H1 (cell line): ENCODE data around the gene GREB1. TPM values are rescaled to one million over a fixed set of nuclear protein-coding genes. Genes with fewer than 3 reads are reported as not detected.
A peak's percentile ranks its signal among the peaks of the same experiment; 100 is the strongest.

ENCODE experiments used
- CTCF ChIA-PET: fragments of 300-600 bp; sonication (Branson Sonifier 250); formaldehyde crosslinking; loops from one replicate; lab custom pipeline; 2021; ENCODE audit not compliant: partially characterized antibody; lab: Charles Lee
- POLR2A ChIA-PET: fragments of 300-600 bp; sonication (Branson Sonifier 250); formaldehyde crosslinking; loops from one replicate; lab custom pipeline; 2021; ENCODE audit warnings: inconsistent platforms; ENCODE audit not compliant: partially characterized antibody; lab: Charles Lee
- DNase-seq, 2 experiments: peaks; one replicate each; pipeline versions ENCODE4 v3.0.0 to v3.0.0-alpha.2; 2010 to 2022; ENCODE audit warnings: low spot score in 2 of 2, low read depth in 1 of 2, mixed read lengths in 1 of 2
- FAIRE-seq: peaks from 2 replicates; lab custom pipeline; 2011; peaks lifted over from hg19 to GRCh38; lab: Jason Lieb, UNC
- H2AFZ ChIP-seq: 2 replicates; pipeline ENCODE4 v1.8.1; 2012; ENCODE audit warnings: low read length, inconsistent platforms
- H2AK5ac ChIP-seq: 2 replicates; pipeline ENCODE4 v1.6.1; 2013; ENCODE audit warnings: low read depth, low read length
- H2BK120ac ChIP-seq: replicated peaks from 2 replicates; pipeline ENCODE3; 2013; ENCODE audit warnings: low read depth, low read length, inconsistent platforms
- H2BK12ac ChIP-seq: 2 replicates; pipeline ENCODE4 v1.6.1; 2013; ENCODE audit warnings: low read depth, low read length
- H2BK15ac ChIP-seq: 2 replicates; pipeline ENCODE4 v1.6.1; 2013; ENCODE audit warnings: low read length
- H2BK20ac ChIP-seq: 2 replicates; pipeline ENCODE4 v1.6.1; 2013; ENCODE audit warnings: low read length
- H2BK5ac ChIP-seq: 2 replicates; pipeline ENCODE4 v1.6.1; 2013; ENCODE audit warnings: low read depth, low read length
- H3K14ac ChIP-seq: 2 replicates; pipeline ENCODE4 v1.6.1; 2013; ENCODE audit warnings: inconsistent platforms; ENCODE audit not compliant: insufficient read length
- H3K18ac ChIP-seq: 2 replicates; pipeline ENCODE4 v1.6.1; 2013; ENCODE audit warnings: low read length; ENCODE audit errors: extremely low read depth
- H3K23ac ChIP-seq: 2 replicates; pipeline ENCODE4 v1.6.1; 2013; ENCODE audit warnings: inconsistent platforms; ENCODE audit not compliant: insufficient read length
- H3K23me2 ChIP-seq: 2 replicates; pipeline ENCODE4 v1.6.1; 2013; ENCODE audit warnings: low read depth, low read length
- H3K27ac ChIP-seq: 2 replicates; pipeline ENCODE4 v1.6.1; 2011; ENCODE audit warnings: low read depth, low read length, inconsistent platforms
- H3K27me3 ChIP-seq, 4 experiments: replicated peaks in 1 of 4; 1 replicate in 1 of 4; 2 replicates in 3 of 4; pipeline versions ENCODE4 v1.6.1 to v1.8.1; 2011 to 2013; ENCODE audit warnings: low read length in 3 of 4, mild to moderate bottlenecking in 3 of 4, inconsistent platforms in 2 of 4, mixed read lengths in 2 of 4, moderate library complexity in 1 of 4; ENCODE audit not compliant: control insufficient read depth in 3 of 4, insufficient read depth in 3 of 4; ENCODE audit errors: extremely low read depth in 1 of 4
- H3K36me3 ChIP-seq, 4 experiments: 2 replicates each; pipeline versions ENCODE4 v1.6.1 to v1.8.1; 2011 to 2013; ENCODE audit warnings: mild to moderate bottlenecking in 4 of 4, low read length in 3 of 4, moderate library complexity in 2 of 4, control low read depth in 1 of 4, inconsistent platforms in 1 of 4; ENCODE audit not compliant: insufficient read depth in 4 of 4, control insufficient read depth in 2 of 4
- H3K4ac ChIP-seq: replicated peaks from 2 replicates; pipeline ENCODE3; 2013; ENCODE audit warnings: low read length, low read depth, mixed read lengths, inconsistent platforms; ENCODE audit not compliant: insufficient read length
- H3K4me1 ChIP-seq, 4 experiments: replicated peaks in 1 of 4; 1 replicate in 1 of 4; 2 replicates in 3 of 4; pipeline versions ENCODE4 v1.6.1 to v1.8.1; 2011 to 2013; ENCODE audit warnings: low read length in 3 of 4, inconsistent platforms in 2 of 4, mixed read lengths in 1 of 4; ENCODE audit not compliant: insufficient read depth in 4 of 4, control insufficient read depth in 3 of 4
- H3K4me2 ChIP-seq, 2 experiments: 2 replicates each; pipeline versions ENCODE4 v1.6.1 to v1.8.1; 2011 to 2013; ENCODE audit warnings: low read depth in 2 of 2, low read length in 2 of 2, control low read depth in 1 of 2, inconsistent platforms in 1 of 2, mild to moderate bottlenecking in 1 of 2; ENCODE audit not compliant: insufficient read depth in 1 of 2
- H3K4me3 ChIP-seq, 4 experiments: fragments of 200-600, 300-600 bp in 1 of 4; sonication (generic), shearing (Covaris generic), sonication (Bioruptor Twin) in 1 of 4; 2 replicates each; pipeline versions ENCODE4 v1.5.1 to v1.8.1; 2011 to 2016; ENCODE audit warnings: low read length in 4 of 4, low read depth in 3 of 4, control low read depth in 2 of 4, inconsistent platforms in 2 of 4, mild to moderate bottlenecking in 2 of 4, mixed read lengths in 1 of 4, moderate library complexity in 1 of 4; ENCODE audit not compliant: insufficient read depth in 2 of 4; ENCODE audit errors: extremely low read depth in 1 of 4
- H3K56ac ChIP-seq: replicated peaks from 2 replicates; pipeline ENCODE3; 2013; ENCODE audit warnings: low read depth, mild to moderate bottlenecking, mixed read lengths, low read length, inconsistent platforms; ENCODE audit not compliant: insufficient read length
- H3K79me1 ChIP-seq: 2 replicates; pipeline ENCODE4 v1.6.1; 2013; ENCODE audit warnings: low read depth, low read length, control low read depth
- H3K79me2 ChIP-seq, 2 experiments: 2 replicates each; pipeline versions ENCODE4 v1.6.1 to v1.8.1; 2012 to 2013; ENCODE audit warnings: low read length in 2 of 2, mild to moderate bottlenecking in 2 of 2, inconsistent platforms in 1 of 2; ENCODE audit not compliant: insufficient read depth in 2 of 2, control insufficient read depth in 1 of 2
- H3K9ac ChIP-seq, 4 experiments: replicated peaks in 1 of 4; 1 replicate in 1 of 4; 2 replicates in 3 of 4; pipeline versions ENCODE4 v1.6.1 to v1.8.1; 2011 to 2013; ENCODE audit warnings: low read depth in 3 of 4, low read length in 3 of 4, control low read depth in 2 of 4, mild to moderate bottlenecking in 2 of 4, moderate library complexity in 2 of 4, inconsistent platforms in 1 of 4; ENCODE audit errors: extremely low read depth in 1 of 4
- H3K9me3 ChIP-seq, 2 experiments: 2 replicates each; pipeline versions ENCODE4 v1.6.1 to v1.8.1; 2012 to 2013; ENCODE audit warnings: mild to moderate bottlenecking in 2 of 2, moderate library complexity in 2 of 2, control low read depth in 1 of 2, inconsistent platforms in 1 of 2, low read depth in 1 of 2, low read length in 1 of 2, mixed read lengths in 1 of 2; ENCODE audit not compliant: insufficient read depth in 2 of 2
- H4K20me1 ChIP-seq, 2 experiments: replicated peaks in 1 of 2; 2 replicates each; pipeline versions ENCODE3 to v1.8.1; 2011 to 2013; ENCODE audit warnings: inconsistent platforms in 2 of 2, low read length in 2 of 2, mild to moderate bottlenecking in 1 of 2; ENCODE audit not compliant: insufficient read depth in 2 of 2, control insufficient read depth in 1 of 2
- H4K5ac ChIP-seq: 2 replicates; pipeline ENCODE4 v1.6.1; 2013; ENCODE audit warnings: low read length, low read depth, mixed read lengths, inconsistent platforms; ENCODE audit not compliant: insufficient read length
- H4K8ac ChIP-seq: 2 replicates; pipeline ENCODE4 v1.8.0; 2013; ENCODE audit warnings: mild to moderate bottlenecking, moderate library complexity, low read length, inconsistent platforms; ENCODE audit not compliant: insufficient read depth; ENCODE audit errors: extremely low read depth
- H4K91ac ChIP-seq: replicated peaks from 2 replicates; pipeline ENCODE3; 2013; ENCODE audit warnings: low read length, mixed read lengths, inconsistent platforms; ENCODE audit not compliant: insufficient read length
- PHF8 ChIP-seq: fragments of 200-600 bp; sonication (generic); conservative IDR thresholded peaks from 2 replicates; pipeline ENCODE4 v1.7.1; 2012; ENCODE audit warnings: low read depth, mild to moderate bottlenecking, inconsistent platforms, low read length, moderate library complexity
- YY1 ChIP-seq: IDR thresholded peaks from 2 replicates; pipeline ENCODE4 v1.6.1; 2011; ENCODE audit warnings: low read depth, mild to moderate bottlenecking, low read length
- WGBS, 2 experiments: shearing (Covaris generic) in 1 of 2; methylation state at CpG; one replicate each; pipeline versions ENCODE4 v1.1.6 to v1.1.7; 2013 to 2015; ENCODE audit warnings: low lambda C conversion rate in 2 of 2, mixed read lengths in 2 of 2, inconsistent platforms in 1 of 2, low coverage in 1 of 2, missing lambda C conversion rate in 1 of 2; ENCODE audit not compliant: insufficient replicate concordance in 2 of 2, insufficient coverage in 1 of 2, insufficient read length in 1 of 2; ENCODE audit errors: extremely low coverage in 1 of 2, missing lambda C conversion rate in 1 of 2; 5-methylcytosine and 5-hydroxymethylcytosine counted together
- polyA plus RNA-seq, 7 experiments: library from polyadenylated mRNA; depleted of rRNA in 3 of 7; stranded (reverse) in 5 of 7; unstranded in 2 of 7; fragments of >200 nt in 5 of 7; fragments of 200-250 nt in 2 of 7; gene quantifications; 1 replicate in 5 of 7; 2 replicates in 1 of 7; 4 replicates in 1 of 7; pipeline versions ENCODE4 v1.2.1 to v1.2.3, GENCODE V29; 2011 to 2013; ENCODE audit warnings: missing spikeins in 2 of 7, mixed read lengths in 2 of 7
- total RNA-seq: library from RNA; stranded (reverse); fragmentation: NEBNext Ultra II Directional; extraction: Animal tissue kit (Norgen Biotek cat#: 25700); gene quantifications from 2 replicates; pipeline ENCODE4 v1.2.1, GENCODE V29; 2021

Gene GREB1
- total and polyA plus RNA-seq, 2 of the 8 experiments (the other 6 are each of a cell fraction or from before 2014, with no cell fraction given): 7.9 to 43.4 TPM

DNA sequence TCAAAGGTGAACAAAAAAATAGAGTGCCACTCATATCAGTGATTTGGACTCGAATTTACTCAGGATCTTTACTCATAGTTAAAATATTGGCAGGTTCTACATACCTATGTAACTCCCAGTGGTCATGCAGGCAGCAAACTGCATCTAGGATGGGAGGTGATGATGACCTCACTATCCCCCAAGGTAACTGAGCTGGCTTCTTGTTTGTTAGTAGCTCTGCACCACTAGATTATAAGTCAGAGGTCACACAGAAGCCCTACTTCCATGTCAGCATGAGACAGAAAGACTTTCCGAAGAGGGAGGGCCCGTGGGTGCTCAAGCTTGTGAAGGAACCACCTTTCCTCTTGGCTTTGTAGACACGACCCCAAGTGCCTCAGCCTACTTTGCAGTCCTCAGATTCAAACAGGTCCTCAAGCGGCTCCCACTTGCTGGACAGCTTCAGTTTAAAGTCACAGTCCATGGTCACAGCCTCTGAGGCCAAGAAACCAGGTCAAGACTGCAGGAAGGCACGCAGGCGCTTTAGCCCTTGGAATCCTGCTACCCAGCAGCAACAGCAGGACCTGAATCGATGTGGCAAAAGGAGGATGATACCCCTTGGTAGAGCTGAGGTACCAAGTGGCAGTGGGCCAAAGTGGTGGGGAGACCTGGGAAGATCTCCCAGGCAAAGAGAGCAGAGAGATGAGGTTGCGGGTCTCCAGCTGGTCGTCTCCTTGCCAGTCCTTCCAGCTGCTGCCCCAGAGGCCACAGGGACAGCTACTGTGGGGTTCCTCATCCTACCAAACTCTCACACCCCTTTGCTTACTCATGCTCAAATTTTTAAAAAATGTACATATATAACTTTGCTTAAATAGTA is 131.9 kb downstream of the GREB1 start:
- Histone ChIP-seq H3K27me3 (peaks cover 8 to 27% (median 21%) of the 10 kb centered on the region in 4 experiments), H2BK20ac (no peak overlapping the region), H2BK5ac (no peak overlapping the region), H3K4me3 (no peak overlapping the region), H3K14ac (no peak overlapping the region), H4K20me1 (peaks cover 0 to 2% of the 10 kb centered on the region in 2 experiments), H3K9ac (no peak overlapping the region), H3K79me1 (no peaks in the 10 kb centered on the region), H2BK120ac (no peak overlapping the region), H4K5ac (no peak overlapping the region), H3K23ac (no peak overlapping the region), H3K27ac (no peak overlapping the region), H2BK15ac (no peak overlapping the region), H2BK12ac (no peak overlapping the region), H3K4ac (no peak overlapping the region), H3K79me2 (no peaks in the 10 kb centered on the region), H4K8ac (no peak overlapping the region), H2AFZ (no peak overlapping the region), H2AK5ac (no peak overlapping the region), H3K36me3 (no peaks in the 10 kb centered on the region), H3K4me1 (peaks cover 0 to 7% (median 3%) of the 10 kb centered on the region in 4 experiments; a peak in 1 of 7 replicates), H3K9me3 (peaks cover 6 to 7% of the 10 kb centered on the region in 2 experiments; a peak in 2 of 4 replicates), H4K91ac (peak overlapping the region; percentile 10), H3K23me2 (no peaks in the 10 kb centered on the region; the same call in 1 of the 2 replicates), H3K56ac (no peak overlapping the region), H3K4me2 (no peak overlapping the region), H3K18ac (no peak overlapping the region)
- ChIA-PET POLR2A (no interaction called here), CTCF (interaction anchor here (0.6 to 8.7 kb wide), 9 partner anchors 12 to 114 kb away, joined by 3 to 76 read pairs (median 6); no protein-coding TSS in a partner anchor)
- 90% methylated on average over 10 of the region's 10 CpGs; no CpG with 5 or more reads in 1 of the 2 experiments for WGBS, 2 experiments
- FAIRE-seq: no peak
- DNase-seq: peak in 1 of 2 experiments; percentile 19
- no peak for TF ChIP-seq YY1
- no peak for TF ChIP-seq PHF8
